Activated CD8-positive, alpha-beta T cell treated with anti-CD3 and anti-CD28 coated beads for 36 hours (primary cell): ENCODE data around the gene NGRN. TPM values are rescaled to one million over a fixed set of nuclear protein-coding genes. Genes with fewer than 3 reads are reported as not detected.
"Not testable (repeated sequence)": the region's sequence is repeated elsewhere in the genome, so short reads cannot be mapped to it uniquely, and the experiment has no call there.

Source experiments
- ATAC-seq: fragments of 200-7000 bp; cut with Tn5 transposase; one replicate; pipeline ENCODE4 v1.10.0; 2021; ENCODE audit warnings: mild to moderate bottlenecking, moderate library complexity
- CTCF ChIA-PET: fragments of 350-600 bp; sonication (Branson Sonifier 250); formaldehyde crosslinking; loops from one replicate; lab custom pipeline; 2021; ENCODE audit warnings: antibody characterized with exemption; lab: Charles Lee
- POLR2A ChIA-PET: fragments of 350-600 bp; sonication (Branson Sonifier 250); formaldehyde crosslinking; loops from one replicate; lab custom pipeline; 2021; ENCODE audit warnings: antibody characterized with exemption; lab: Charles Lee
- DNase-seq: peaks from one replicate; pipeline ENCODE4 v3.0.0-alpha.2; 2020
- H3K27ac Mint-ChIP-seq: one replicate; pipeline ENCODE4 v1.8.0; 2021; ENCODE audit warnings: mild to moderate bottlenecking, mixed read lengths
- H3K27me3 Mint-ChIP-seq: one replicate; pipeline ENCODE4 v1.8.0; 2021; ENCODE audit warnings: mixed read lengths
- H3K36me3 Mint-ChIP-seq: one replicate; pipeline ENCODE4 v1.8.0; 2021; ENCODE audit warnings: low read depth, mixed read lengths
- H3K4me1 Mint-ChIP-seq: one replicate; pipeline ENCODE4 v1.8.0; 2021; ENCODE audit warnings: low read depth, mixed read lengths
- H3K4me3 Mint-ChIP-seq: one replicate; pipeline ENCODE4 v1.8.0; 2021; ENCODE audit warnings: mild to moderate bottlenecking, moderate library complexity, mixed read lengths
- H3K9me3 Mint-ChIP-seq: one replicate; pipeline ENCODE4 v1.8.0; 2021; ENCODE audit warnings: mixed read lengths
- intact Hi-C: fragments of 100-400 bp; cut with micrococcal nuclease; formaldehyde crosslinking; loops from one replicate; pipeline ENCODE4 v1.10.0; 2022
- total RNA-seq, 2 experiments: library from RNA; stranded (reverse); gene quantifications; one replicate each; pipeline ENCODE4 v1.2.3, GENCODE V29; 2021
- TF ChIP-seq, protein P1 (sequence below): fragments of 200-600 bp; IDR thresholded peaks from one replicate; pipeline ENCODE4 v1.8.0; 2022; ENCODE audit warnings: antibody characterized with exemption, mild to moderate bottlenecking

The NGRN gene
- total RNA-seq, 2 experiments from 2014 or later, result 22.2 to 23.1 TPM

DNA sequence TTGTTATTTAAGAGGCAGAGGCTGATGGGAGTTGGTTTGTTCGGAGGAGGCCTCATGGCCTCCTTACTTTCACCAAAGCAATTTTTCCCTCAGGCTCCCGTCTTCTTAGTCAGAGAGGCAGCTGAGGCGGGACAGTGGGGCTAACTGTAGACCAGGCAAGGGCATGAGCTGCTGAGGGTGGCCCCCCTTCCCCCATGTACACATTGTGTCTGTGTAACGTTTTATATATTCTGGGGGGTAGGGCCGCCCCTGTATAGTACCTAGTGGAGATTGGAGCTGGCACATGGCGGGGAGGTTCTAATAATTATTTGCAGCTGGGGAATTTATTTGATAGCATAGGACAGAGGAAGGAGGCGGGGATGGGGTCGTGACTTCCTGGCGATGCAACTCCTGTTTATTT lies 35.1 kb downstream of the NGRN start:
- intact Hi-C loops, result no loop called here
- POLR2A ChIA-PET, result no interaction called here
- DNase-seq (no peak), ATAC-seq (no peak)
- H3K4me1 Mint-ChIP-seq, result peaks cover 24% of the 10 kb centered on the region
- H3K27ac Mint-ChIP-seq, result no peak overlapping the region
- no peak overlapping the region for H3K4me3 Mint-ChIP-seq
- TF ChIP-seq, protein P1, sequence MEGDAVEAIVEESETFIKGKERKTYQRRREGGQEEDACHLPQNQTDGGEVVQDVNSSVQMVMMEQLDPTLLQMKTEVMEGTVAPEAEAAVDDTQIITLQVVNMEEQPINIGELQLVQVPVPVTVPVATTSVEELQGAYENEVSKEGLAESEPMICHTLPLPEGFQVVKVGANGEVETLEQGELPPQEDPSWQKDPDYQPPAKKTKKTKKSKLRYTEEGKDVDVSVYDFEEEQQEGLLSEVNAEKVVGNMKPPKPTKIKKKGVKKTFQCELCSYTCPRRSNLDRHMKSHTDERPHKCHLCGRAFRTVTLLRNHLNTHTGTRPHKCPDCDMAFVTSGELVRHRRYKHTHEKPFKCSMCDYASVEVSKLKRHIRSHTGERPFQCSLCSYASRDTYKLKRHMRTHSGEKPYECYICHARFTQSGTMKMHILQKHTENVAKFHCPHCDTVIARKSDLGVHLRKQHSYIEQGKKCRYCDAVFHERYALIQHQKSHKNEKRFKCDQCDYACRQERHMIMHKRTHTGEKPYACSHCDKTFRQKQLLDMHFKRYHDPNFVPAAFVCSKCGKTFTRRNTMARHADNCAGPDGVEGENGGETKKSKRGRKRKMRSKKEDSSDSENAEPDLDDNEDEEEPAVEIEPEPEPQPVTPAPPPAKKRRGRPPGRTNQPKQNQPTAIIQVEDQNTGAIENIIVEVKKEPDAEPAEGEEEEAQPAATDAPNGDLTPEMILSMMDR, result no peak
- CTCF ChIA-PET, result interaction anchor here (0.7 to 9.0 kb wide), 19 partner anchors 8 to 182 kb away, joined by 3 to 90 read pairs (median 6); partner anchors contain the start of genes TTLL13 and ZNF774
- no peaks in the 10 kb centered on the region for H3K36me3 Mint-ChIP-seq
- H3K9me3 Mint-ChIP-seq, result no peaks in the 10 kb centered on the region
- peaks cover 2% of the 10 kb centered on the region for H3K27me3 Mint-ChIP-seq

DNA sequence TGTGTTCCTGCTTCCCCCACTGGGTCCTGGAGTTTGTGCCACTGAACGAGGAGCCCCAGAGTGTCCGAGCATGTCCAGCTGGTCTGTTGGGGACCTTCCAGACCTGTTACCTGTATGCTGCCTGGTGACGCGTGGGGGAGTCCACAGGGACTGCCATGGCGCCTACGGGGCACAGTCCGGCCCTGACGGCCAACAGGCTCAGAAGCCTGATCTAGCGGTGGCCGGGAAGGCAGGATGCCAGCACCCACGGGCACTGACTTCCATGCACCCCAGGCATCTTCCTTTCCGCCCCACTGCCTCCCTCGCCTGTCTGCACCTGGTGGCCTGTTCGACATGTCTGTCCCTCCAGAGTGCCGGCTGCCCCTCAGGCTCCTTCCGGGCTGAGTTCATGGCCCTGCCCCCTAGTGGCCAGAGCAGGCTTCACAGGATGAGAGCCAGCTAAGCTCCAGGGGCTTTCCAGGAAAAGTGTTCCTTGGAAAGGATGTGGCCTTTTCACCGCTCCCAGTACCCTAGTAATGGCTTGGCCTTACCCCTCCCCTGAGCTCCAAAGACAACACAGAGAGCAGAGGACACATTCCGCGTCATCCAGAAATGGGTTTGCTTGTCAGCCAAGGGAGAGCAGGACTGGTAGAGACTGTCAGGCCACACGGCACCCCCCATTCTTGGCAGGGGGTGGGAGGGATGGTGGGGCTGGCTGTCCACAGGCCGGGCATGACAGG lies 35.7 kb downstream of the NGRN start:
- DNase-seq (peak; percentile 82), ATAC-seq (peak; percentile 82)
- H3K9me3 Mint-ChIP-seq, result no peaks in the 10 kb centered on the region
- peaks cover 30% of the 10 kb centered on the region for H3K4me1 Mint-ChIP-seq
- ChIA-PET CTCF (interaction anchor here (0.6 to 9.0 kb wide), 33 partner anchors 8 to 437 kb away, joined by 3 to 90 read pairs (median 4); partner anchors contain the start of genes IDH2, SEMA4B, TTLL13 and ZNF774), POLR2A (interaction anchor here (0.6 kb wide), 1 partner anchor 135 kb away, joined by 3 read pairs; no protein-coding TSS in a partner anchor)
- H3K27me3 Mint-ChIP-seq, result peaks cover under 1% of the 10 kb centered on the region
- no peaks in the 10 kb centered on the region for H3K36me3 Mint-ChIP-seq
- intact Hi-C loops, result no loop called here
- TF ChIP-seq, protein P1, result peak; percentile 89
- no peak overlapping the region for H3K4me3 Mint-ChIP-seq
- no peak overlapping the region for H3K27ac Mint-ChIP-seq

DNA sequence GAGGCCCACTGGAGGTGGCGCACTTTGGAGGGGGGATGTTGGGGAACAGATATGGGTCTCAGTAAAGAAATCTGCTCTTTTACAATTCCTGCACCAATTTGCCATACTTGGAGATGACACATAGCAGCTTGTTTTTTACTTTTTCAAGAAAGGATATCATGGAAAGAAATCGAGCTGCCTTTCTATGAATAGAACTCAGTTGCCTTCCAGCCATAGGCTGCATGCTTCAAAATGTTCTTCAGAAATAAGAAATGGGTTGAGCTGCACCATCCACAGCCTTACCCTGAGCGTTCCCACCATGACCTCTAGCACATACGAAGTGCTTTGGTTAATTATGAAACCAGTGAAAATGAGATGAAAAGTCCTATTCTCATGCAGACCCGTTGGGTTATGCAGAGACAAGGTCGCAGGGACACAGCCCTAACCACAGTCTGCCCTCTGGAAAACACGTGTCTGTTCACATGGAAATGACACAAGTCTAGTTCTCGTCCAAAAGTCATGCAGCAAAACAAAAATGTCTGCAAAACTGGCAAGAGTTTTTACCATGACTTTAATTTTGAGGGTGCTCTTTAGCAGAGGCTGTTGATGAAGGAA lies 36.3 kb downstream of the NGRN start:
- no peaks in the 10 kb centered on the region for H3K36me3 Mint-ChIP-seq
- H3K27ac Mint-ChIP-seq, result no peak overlapping the region
- H3K27me3 Mint-ChIP-seq, result no peaks in the 10 kb centered on the region
- ChIA-PET POLR2A (no interaction called here), CTCF (interaction anchor here (0.6 to 9.0 kb wide), 34 partner anchors 8 to 436 kb away, joined by 3 to 90 read pairs (median 4); partner anchors contain the start of genes IDH2, SEMA4B, TTLL13 and ZNF774)
- no peaks in the 10 kb centered on the region for H3K9me3 Mint-ChIP-seq
- TF ChIP-seq, protein P1, result no peak
- H3K4me1 Mint-ChIP-seq, result peaks cover 37% of the 10 kb centered on the region
- ATAC-seq, result no peak
- intact Hi-C loops, result no loop called here
- DNase-seq, result no peak
- H3K4me3 Mint-ChIP-seq, result no peak overlapping the region

DNA sequence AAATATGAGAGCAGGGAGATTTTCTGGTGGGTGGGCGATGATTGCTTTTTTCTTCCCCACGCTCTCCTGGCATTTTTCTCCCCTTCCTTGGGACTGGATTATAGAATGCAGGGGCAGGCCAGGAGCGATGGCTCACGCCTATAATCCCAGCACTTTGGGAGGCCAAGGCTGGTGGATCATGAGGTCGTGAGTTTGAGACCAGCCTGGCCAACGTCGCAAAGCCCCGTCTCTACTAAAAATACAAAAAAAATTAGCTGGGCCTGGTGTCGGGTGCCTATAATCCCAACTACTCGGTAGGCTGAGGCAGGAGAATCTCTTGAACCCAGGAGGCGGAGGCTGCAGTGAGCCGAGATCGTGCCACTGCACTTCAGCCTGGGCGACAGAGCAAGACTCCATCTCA lies 39.9 kb downstream of the NGRN start:
- POLR2A ChIA-PET, intact Hi-C loops, H3K9me3 Mint-ChIP-seq, H3K36me3 Mint-ChIP-seq, ATAC-seq, H3K4me3 Mint-ChIP-seq, H3K27me3 Mint-ChIP-seq, DNase-seq, H3K27ac Mint-ChIP-seq: not testable (repeated sequence)
- CTCF ChIA-PET, result interaction anchor here (0.7 to 9.0 kb wide), 5 partner anchors 13 to 177 kb away, joined by 3 to 90 read pairs (median 9); no protein-coding TSS in a partner anchor
- H3K4me1 Mint-ChIP-seq, result peaks cover 48% of the 10 kb centered on the region

DNA sequence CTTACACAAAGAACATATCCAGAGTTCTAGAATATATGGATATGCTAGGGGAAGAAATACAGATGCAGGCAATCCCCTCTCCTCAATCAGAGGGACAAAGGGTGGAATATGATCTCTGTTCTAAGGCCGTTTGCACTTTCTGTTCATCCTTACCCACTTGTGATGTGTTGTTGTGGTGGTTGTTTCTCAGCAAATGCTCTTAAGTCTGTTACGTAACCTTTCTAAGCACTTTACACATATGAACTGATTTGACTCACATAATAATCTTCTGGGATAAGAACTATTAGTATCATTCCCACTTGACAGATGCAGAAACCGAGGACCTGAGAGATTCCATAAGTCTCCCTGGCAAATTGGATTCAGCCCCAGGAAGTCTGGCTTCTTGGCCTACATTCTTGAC lies 40.5 kb downstream of the NGRN start:
- ChIA-PET POLR2A (interaction anchor here (0.6 kb wide), 1 partner anchor 163 kb away, joined by 3 read pairs; no protein-coding TSS in a partner anchor), CTCF (interaction anchor here (0.7 to 9.0 kb wide), 8 partner anchors 14 to 250 kb away, joined by 3 to 90 read pairs (median 5); partner anchors contain the start of gene CIB1)
- intact Hi-C loops, result no loop called here
- ATAC-seq, result no peak
- Mint-ChIP-seq H3K27ac (peak overlapping the region; percentile 79), H3K4me3 (peak overlapping the region; percentile 51), H3K9me3 (no peaks in the 10 kb centered on the region), H3K4me1 (peaks cover 48% of the 10 kb centered on the region), H3K27me3 (no peaks in the 10 kb centered on the region), H3K36me3 (no peaks in the 10 kb centered on the region)
- TF ChIP-seq, protein P1, result no peak
- DNase-seq, result no peak
